GM18873 (cell line): ENCODE results near the gene PIK3C2B.

ENCODE experiments used
- ATAC-seq: cut with Tn5 transposase; IDR thresholded peaks from one replicate; pipeline ENCODE4 v1.9.1; 2021; ENCODE audit warnings: mild to moderate bottlenecking, moderate library complexity, moderate number of reproducible peaks; ENCODE audit not compliant: unreplicated experiment, low FRiP score

Gene PIK3C2B

DNA sequence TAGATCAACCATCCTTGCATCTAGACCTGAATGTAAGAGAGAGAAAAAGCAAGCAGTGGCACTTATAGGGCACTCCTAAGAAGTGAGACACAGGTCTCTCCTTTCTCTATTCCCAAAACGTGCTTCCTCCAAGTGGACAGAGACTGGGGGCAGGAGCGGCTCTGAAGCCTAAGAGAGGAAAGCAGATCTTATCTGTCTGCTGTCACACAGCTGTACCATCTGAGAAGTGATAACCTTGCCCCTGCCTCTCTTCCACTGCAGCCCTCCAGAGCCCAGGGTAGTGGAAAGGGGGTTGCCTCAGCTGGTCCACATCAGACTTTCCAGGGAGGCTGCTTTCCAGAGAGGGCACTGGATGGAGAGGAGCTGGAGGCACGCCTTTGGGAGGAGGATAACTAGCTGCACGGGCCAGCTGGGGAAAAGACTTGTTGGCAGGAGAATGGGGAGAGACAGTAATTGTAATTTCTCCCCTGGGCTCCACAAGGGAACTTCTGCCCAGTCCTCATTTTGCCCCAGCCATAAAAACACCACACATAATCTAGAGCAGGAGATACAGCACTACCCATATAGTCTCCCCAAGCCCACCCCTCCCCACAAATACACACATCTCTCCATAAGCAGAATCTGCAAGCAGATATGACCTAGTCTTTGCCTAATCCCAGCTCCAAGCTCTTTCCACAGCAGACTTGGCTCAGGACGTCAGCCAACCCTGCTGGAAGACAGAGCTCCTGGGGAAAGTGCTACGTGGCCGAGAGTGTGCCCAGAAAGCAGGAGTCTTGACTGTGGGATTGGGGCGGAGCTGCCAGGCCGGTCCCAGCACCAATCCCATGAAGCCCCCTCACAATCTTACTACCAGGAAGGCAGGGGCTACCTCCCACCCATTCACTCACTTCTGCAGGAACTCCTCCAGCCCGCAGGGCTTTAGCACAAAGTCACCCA is 31.2 kb downstream of the PIK3C2B start:
- no peak for ATAC-seq

DNA sequence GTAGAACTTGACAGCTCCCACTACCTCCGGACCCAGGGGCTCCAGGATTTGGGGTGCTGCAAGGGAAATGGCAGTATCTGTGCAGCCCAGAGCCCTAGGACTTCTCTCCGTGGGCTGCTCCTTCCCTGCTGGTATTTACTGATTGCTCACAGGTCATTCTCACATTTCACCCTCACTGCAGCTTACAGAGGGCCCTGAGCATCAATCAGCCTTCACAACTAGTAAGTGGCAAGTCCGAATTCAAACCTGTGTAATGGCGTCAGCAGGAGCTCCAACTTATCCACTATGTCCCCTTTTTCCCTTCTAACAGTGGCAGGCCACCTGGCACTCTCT is 32.4 kb downstream of the PIK3C2B start:
- ATAC-seq: no peak

DNA sequence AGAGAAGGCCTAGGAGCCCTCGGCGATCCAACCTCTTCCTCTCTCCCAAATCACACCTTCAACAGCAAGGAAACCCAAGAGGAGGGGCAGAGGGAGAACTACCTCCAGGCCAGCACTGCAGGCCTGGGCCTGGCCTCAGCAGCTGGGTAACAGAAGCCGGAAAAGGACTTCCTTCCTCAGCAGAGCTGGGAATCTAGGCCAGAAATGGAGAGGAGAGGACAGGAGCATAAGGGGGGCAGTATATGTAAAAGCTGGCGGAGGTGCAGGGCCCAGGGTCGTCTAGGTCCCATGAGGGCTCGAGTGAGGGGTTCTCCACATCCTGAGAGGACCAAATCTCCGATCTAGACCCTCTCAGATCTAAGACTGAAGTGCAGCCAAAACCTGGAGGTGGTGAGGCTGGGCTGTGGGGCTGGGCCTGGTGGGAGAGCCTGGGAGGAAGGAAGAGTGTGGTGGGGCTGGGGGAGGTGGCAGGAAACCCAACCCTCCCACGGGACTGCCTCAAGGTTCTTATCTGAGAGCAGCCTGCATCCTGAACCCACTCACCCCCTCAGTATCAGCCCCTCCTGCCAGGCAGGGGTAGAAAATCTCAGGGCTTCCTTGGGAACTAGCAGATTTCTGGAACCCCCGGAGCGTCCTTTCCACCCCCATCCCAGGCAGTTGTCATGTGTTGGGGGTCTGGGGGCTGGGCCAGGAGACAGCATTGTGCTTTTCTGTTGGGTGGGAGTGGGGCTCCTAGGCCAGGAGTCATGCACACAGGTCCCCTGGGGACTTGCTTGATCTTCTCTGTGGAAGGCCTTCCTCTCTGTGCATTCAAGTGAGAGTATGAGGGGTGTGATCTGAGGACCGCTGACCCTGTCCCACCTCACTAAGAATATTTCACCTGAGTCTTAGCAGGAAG is 33.0 kb downstream of the PIK3C2B start:
- no peak for ATAC-seq

DNA sequence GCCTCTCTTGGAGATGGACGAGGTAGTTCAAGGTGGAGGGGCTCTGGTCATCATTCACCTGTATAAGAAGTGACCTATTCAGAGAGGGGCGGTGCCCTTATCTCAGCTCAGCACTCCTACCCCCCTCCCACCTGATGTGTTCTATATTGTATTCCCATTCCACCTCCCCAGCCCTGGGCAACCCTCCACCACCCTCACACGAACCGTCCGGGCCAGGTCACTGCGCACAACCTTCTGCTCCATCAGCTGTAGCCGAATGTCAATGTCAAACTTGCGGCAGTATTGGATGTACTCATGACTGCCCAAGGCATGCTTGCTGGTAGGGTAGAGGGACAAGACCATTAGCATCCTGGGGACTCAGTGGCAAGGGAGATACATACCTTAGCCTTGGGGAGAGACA is 34.3 kb downstream of the PIK3C2B start:
- no peak for ATAC-seq

DNA sequence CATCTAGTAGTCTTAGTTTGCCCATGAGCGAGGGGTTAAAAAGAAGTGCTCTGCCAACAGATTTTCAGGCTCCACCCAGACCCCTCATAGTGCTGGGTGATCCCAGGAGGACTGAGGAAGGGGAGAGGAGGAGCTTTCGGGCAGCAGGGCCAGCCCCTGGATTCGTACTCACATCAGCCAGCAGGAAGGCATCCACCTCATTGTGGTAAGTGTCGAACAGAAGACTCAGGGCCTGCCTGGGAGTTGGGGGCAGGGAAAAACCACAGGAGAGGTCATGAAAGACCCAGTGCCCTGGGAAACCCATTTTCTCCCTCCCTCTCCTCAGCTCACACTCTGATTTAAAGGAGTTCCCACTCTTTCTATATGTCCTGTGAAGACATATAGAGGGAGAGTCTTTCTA is 34.9 kb downstream of the PIK3C2B start:
- no peak for ATAC-seq

DNA sequence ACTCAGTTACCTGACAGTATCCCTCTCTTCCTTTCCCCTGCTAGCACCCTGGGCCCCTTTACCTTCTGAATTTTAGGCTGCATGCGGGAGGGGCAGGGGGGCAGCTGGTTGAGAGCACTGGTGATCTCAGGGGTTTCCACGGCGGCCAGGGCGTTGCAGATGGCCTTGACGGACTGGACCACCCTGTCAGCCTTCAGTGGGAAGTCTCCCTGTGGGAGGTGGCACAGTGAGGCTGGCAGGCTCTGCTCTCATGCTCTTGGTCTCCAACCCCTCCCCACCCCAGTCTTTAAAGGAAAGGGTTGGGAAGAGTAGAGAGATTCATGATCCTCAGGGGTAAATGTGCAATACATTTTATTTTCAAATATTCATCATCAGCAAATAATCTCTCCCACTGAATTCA is 36.9 kb downstream of the PIK3C2B start:
- no peak for ATAC-seq

DNA sequence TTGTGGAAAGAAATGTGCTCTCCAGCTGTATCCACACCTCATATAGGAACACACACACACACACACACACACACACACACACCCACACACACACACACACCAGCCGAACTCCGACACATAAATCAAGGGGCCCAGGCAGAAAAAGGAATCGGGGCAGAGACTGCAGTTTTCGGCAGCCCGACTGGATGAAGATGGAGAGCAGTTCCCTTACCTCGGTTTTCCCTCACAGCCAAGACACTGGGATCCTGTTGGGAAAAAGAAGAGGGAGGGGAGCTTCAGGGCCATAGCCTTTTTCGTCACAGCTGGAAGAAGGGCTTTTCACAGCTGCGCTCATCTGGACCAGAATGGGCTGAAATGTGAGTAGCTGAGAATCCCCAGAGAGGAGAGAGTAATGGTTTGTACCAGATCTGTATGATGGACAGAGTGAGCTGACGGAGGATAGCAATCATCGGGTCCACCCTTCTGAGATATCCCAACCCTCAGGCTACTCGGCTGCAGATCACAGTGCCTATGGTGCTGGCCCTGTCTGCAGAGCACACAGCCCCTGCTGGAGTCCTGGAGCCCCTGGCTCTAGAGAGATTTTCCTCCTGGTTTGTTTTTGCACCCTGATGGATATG is 37.7 kb downstream of the PIK3C2B start:
- ATAC-seq: no peak

DNA sequence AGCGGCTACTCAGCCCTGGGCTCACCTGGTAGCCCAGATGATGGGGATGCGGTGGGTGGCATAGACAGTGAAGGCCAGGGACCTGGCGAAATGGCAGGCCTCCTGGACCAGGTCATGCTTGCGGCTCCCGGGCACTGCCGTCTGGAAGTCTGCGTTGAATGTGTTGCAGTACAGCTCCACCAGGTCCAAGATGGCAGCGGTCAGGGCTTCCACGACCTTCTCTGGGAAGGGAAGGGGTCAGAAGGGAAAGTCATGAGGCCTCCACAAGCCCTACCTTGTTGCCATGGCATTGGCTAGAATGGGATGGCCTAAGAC is 38.8 kb downstream of the PIK3C2B start:
- no peak for ATAC-seq

DNA sequence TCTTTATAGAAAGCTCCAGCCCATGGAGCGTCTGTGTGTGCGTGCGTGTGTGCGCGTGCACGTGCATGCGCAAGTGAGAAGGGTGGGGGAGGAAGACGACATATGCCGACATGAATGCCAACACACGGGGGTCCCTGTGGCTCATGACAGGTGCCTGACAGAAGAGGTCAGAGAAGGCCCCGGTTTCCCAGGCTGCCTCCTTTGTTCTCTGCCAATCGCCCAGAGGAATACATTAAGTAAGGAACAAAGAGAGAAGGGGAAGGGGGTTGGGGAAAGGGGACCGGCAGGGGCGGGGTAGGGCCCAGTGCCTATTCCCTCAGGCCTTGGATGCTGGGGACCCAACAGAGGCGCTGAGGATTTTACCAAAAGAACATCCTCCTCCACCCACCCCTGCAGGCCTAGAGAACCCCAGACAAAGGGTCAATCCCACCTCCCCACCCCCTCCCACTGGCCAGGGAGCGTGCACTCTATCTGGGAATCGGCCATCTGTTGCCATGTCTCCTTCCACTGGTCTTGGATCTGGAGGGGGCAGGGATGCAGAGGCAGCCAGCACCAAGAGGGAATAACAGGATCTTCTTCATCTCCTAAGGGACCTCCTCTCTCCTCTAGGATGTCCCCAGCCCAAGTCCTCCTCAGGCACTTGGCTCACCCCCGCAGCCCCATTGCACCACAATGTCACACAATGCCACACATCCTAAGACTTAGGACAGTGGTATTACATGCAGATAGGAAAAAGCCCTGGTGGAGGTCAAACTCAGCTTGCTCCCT is 39.4 kb downstream of the PIK3C2B start:
- no peak for ATAC-seq

DNA sequence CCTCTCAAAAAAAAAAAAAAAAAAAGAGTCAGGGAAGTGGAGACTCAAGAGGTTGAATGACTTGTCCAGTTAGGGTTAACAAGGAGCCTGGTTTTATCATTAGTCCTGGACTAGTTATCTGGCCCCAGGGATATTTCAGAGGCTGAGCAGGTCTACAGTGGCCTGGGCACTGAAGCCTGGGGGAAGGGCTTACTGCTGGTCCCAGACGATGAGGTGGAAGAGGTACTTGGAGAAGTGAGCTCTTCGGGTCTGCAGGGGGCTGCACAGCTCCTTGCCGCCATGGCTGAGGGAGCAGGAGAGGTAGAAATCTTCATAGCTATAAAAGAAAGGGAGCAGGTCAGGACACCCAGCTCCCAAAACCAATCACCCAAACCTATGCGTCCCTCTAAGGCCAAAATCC is 40.1 kb downstream of the PIK3C2B start:
- no peak for ATAC-seq

DNA sequence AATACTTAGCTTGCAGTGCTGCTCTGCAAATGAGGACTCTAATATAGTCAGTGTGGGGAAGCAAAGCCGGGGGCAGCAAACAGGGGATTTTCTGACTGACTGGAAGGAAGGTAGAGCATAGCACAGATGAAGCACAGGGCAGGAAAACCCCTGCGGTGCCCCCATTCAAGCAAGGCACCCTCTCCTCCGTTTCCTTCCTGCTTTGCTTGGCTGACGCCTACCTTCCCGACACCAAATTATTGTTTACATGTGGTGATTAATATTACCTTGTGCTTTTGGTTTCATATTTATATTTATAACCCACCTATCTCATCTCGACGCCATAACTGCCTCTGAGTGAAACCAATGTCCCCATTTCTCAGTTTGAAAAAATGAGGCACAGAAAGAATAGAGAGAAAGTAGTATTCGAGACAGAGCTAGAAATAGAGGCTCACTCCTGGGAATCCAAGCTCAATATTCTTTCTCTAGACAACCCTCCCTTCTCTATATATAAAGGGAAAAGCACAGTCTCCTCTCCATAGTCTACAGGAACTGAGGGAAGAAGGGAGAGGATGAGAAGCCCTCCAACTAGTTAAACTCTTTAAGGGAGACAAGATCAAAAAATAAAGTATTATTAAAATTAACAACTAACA is 41.3 kb downstream of the PIK3C2B start:
- ATAC-seq: peak; percentile 82

DNA sequence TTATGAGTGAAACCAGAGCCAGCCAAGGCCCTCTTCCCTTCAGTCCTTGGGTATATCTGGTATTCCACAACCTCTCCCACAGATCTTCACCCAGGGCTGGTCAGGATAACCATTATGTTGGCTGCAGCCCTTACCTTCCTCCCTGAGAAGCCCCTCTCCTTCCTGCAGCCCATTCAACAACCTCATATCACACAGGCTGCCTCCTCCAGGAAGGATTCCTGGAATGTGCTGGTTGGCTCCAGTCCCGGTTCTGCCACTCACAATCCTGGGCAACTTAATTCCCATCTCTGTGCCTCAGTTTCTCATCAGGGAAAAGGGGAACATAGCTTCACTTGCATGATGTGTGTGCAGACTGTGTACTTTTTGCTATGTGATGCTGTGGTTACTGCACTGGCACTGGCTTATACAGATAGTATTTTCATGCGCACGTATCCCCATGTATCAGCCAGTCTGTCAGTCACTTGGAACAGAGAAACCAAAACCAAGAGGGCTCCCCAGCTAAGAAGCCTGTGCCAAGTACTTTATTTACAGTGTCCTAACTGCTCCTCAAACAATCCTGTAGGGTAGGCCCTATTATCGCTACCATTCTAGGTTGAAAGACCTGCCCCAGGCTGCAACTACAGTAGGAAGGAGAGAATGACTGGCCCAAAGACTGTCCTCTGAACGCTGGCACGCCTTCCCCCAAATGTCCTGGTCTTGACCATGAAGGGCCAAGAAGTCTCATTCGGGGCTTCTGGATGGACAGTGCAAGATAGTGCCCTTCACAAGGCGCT is 43.1 kb downstream of the PIK3C2B start:
- no peak for ATAC-seq

DNA sequence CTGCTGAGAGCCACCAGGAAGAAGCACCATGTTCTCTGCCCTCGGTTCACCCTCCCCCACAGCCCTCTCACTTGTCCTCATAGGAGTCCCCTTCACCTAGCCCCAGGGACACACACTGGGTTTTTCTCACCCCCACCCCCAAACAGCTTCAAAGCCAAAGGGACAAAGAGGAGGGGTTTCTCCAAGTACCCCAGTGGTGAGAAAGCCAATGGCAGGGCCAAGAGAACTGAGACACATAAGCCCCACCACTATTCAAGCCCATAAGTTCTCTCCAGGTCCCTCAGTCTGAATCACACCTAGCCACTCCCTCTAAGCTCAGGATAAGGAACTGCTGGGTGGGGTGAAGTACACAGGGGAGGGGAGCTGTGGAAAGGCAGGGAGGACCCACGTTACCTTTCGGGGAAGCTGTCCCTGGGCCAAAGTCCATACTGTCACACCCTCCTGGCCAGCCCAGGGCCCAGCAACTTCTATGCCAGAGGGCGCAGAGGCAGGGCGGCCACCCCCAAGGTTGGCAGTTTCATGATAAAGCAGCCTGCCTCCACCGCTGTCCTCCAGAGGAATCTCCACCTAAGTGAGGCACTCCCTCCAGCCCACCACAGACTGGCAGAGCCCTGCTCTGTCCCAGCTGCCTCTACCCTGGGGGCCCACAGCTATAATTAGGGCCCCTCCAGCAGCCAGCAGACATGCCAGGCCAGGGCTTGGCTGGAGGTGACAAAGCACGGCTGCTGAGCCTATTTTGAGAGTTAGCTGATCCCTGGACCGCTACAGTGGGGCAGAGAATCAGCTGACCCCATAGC is 43.9 kb downstream of the PIK3C2B start:
- ATAC-seq: no peak

DNA sequence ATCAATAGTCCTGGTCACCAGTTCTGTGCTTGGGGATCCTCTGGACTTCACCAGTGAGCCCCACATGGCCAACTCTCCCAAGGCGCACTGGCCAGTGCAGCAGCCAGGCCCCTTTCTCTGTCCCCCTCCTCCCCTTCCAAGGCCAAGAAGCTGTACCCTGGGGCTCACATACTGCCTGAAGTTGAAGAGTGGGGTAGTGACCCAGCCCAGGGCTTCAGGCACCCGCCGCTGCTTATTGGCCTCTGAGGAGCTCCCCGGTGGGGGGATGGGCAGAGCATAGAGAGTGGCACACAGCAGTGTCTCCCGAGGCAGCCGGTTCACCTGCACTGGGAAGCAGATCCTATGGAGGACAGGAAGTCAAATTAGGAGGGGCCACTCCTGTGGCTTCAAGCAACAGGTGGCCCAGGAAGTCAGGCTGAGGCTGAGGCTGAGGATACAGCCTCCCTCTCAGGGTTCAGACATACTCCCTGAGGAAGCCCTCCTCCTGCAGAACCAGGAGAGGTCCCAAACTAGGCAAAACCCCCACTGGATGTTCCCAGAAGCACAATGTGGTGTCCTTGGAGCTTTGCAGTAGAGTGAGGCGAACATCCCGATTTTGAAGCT is 44.8 kb downstream of the PIK3C2B start:
- ATAC-seq: no peak

DNA sequence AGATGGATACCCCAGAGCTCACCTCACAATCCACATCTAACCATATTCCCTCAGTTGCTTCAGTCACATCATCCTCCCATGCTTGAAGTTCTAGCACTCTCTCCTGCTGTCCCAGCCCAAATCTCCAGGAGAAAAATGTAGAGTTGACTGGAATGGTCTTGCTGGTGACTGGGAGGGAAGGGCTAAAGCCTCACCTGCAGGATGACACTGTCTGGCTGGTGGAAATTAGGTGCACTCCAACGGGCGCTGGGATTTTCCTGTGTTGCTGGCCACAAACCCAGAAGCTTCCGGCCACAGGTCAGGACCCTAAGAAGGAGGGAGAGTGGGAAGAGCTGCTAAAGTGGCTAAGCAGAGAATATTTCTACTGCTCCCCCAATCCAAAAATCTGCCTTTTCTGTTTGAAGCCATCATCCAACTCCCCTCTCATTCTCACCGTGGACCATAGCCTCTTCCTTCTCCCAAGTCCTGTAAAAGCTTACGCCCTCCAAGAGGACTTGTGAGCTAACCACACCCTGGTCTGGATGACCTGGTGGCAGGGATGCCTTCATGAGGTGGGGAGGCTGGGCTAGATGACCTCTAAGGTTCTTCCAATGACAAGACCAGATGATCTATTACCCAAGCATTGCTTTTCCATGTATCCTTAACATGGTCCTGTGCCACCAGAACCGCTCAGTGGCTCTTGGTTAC is 45.5 kb downstream of the PIK3C2B start:
- ATAC-seq: no peak

DNA sequence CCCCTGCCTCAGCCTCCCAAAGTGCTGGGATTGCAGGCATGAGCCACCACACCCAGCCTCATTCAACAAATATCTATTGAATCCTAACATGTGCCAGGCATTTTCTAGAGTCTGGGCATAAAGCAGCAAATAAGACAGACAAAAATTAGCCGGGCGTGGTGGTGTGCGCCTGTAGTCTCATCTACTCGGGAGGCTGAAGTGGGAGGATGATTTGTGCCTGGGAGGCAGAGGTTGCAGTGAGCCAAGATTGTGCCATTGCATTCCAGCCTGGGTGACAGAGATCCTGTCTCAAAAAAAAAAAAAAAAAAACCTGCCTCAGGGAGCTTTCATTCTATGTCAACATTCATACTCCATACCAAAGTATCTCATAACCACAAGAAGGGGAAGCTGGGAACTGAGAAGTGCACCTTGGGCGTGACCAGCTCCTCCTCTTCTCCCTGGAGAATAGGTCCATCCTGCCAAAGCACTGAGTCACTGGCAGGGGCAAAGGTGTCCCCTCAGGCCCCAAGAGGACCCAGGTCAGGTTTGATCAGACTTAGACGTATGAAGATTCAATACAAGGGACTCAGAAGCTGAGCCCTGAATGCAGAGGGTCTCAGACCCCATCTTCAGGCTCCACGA is 46.2 kb downstream of the PIK3C2B start:
- no peak for ATAC-seq

DNA sequence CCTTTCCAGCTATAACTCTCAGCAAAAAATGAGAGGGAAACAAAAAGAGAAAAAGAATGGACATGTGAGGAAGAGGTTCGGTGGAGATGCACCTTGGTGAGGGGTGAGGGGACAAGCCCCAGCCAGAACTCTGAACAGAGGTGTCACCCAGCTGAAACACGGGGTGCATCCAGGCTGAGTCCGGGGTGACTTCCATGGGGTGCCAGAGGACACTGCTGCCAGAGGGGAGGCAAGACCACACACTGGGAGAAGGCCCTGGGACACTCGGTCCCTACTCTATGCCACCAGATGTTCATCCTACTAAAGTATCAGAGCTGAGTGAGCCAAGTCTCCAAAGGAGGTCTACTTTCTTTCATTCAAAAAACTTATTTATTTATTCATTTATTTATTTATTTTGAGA is 46.9 kb downstream of the PIK3C2B start:
- no peak for ATAC-seq
